H1 (cell line): Measurements from ENCODE around the gene UTRN. TPM values are rescaled to one million over a fixed set of nuclear protein-coding genes. Genes with fewer than 3 reads are reported as not detected.

Experiments
- BRCA1 ChIP-seq: IDR thresholded peaks from 2 replicates; pipeline ENCODE4 v1.6.1; 2012; ENCODE audit warnings: low read depth, low read length, improper control_type of control experiment
- CBX8 ChIP-seq: fragments of 300-800, 300-1000 bp; sonication (generic); IDR thresholded peaks from 2 replicates; pipeline ENCODE4 v1.7.1; 2016; ENCODE audit warnings: low read depth, low read length, borderline replicate concordance
- CTBP2 ChIP-seq: IDR thresholded peaks from 2 replicates; pipeline ENCODE4 v1.7.0; 2011; ENCODE audit warnings: borderline replicate concordance, mild to moderate bottlenecking, moderate library complexity, mixed read lengths, low read length; ENCODE audit not compliant: insufficient read depth, insufficient read length
- CTCF ChIP-seq, 3 experiments: IDR thresholded peaks; 1 replicate in 2 of 3; 2 replicates in 1 of 3; pipeline versions ENCODE4 v1.5.1 to v1.6.1; 2011; ENCODE audit warnings: low read length in 3 of 3, mild to moderate bottlenecking in 3 of 3, inconsistent platforms in 2 of 3, low read depth in 1 of 3, moderate library complexity in 1 of 3; ENCODE audit not compliant: insufficient read depth in 1 of 3; ENCODE audit errors: control extremely low read depth in 1 of 3
- EP300 ChIP-seq, 2 experiments: IDR thresholded peaks; 1 replicate in 1 of 2; 2 replicates in 1 of 2; pipeline ENCODE4 v1.6.1; 2011 to 2012; ENCODE audit warnings: low read depth in 2 of 2, low read length in 2 of 2, mild to moderate bottlenecking in 2 of 2, borderline replicate concordance in 1 of 2, inconsistent platforms in 1 of 2, moderate library complexity in 1 of 2
- FOSL1 ChIP-seq: IDR thresholded peaks from 2 replicates; pipeline ENCODE4 v1.6.1; 2011; ENCODE audit warnings: mild to moderate bottlenecking, low read depth, low read length, moderate library complexity; ENCODE audit not compliant: insufficient read depth
- JUN ChIP-seq: IDR thresholded peaks from 2 replicates; pipeline ENCODE4 v1.6.1; 2011; ENCODE audit warnings: low read depth, mild to moderate bottlenecking, improper control_type of control experiment, low read length
- MAFK ChIP-seq: IDR thresholded peaks from 2 replicates; pipeline ENCODE4 v1.6.1; 2012; ENCODE audit warnings: low read depth, mild to moderate bottlenecking, improper control_type of control experiment, low read length
- NANOG ChIP-seq: IDR thresholded peaks from 2 replicates; pipeline ENCODE4 v1.6.1; 2011; ENCODE audit warnings: low read length, low read depth, mild to moderate bottlenecking, inconsistent platforms; ENCODE audit not compliant: insufficient read depth, poor library complexity, severe bottlenecking
- RNF2 ChIP-seq: fragments of 200-900, 300-1000 bp; sonication (generic); IDR thresholded peaks from 2 replicates; pipeline ENCODE4 v1.7.1; 2016; ENCODE audit warnings: borderline replicate concordance, low read depth, mild to moderate bottlenecking, antibody characterized with exemption, low read length; ENCODE audit not compliant: poor library complexity, severe bottlenecking; ENCODE audit errors: missing control alignments
- RXRA ChIP-seq: IDR thresholded peaks from 2 replicates; pipeline ENCODE4 v1.6.1; 2011; ENCODE audit warnings: low read depth, mild to moderate bottlenecking, low read length, moderate library complexity; ENCODE audit not compliant: insufficient read depth
- SAP30 ChIP-seq: fragments of 300-600 bp; sonication (generic); IDR thresholded peaks from 2 replicates; pipeline ENCODE4 v1.7.1; 2012; ENCODE audit warnings: low read length, moderate library complexity, mild to moderate bottlenecking, inconsistent platforms; ENCODE audit not compliant: insufficient read depth, insufficient replicate concordance
- SIRT6 ChIP-seq: IDR thresholded peaks from one replicate; pipeline ENCODE4 v1.7.1; 2012; ENCODE audit warnings: low read length, inconsistent platforms
- SIX5 ChIP-seq: IDR thresholded peaks from 2 replicates; pipeline ENCODE4 v1.6.1; 2011; ENCODE audit warnings: mild to moderate bottlenecking, low read depth, low read length
- SP2 ChIP-seq: IDR thresholded peaks from 2 replicates; pipeline ENCODE4 v1.6.1; 2012; ENCODE audit warnings: mild to moderate bottlenecking, low read length, inconsistent platforms
- SP4 ChIP-seq: IDR thresholded peaks from 2 replicates; pipeline ENCODE4 v1.6.1; 2012; ENCODE audit warnings: low read length, inconsistent platforms
- SUZ12 ChIP-seq: fragments of 200-600 bp; sonication (generic); IDR thresholded peaks from 2 replicates; pipeline ENCODE4 v1.6.1; 2012; ENCODE audit warnings: mild to moderate bottlenecking, inconsistent platforms, low read length, moderate library complexity, mixed read lengths
- TEAD4 ChIP-seq: IDR thresholded peaks from 2 replicates; pipeline ENCODE4 v1.6.1; 2012; ENCODE audit warnings: low read depth, low read length, inconsistent platforms, mixed read lengths
- ZNF274 ChIP-seq: IDR thresholded peaks from 2 replicates; pipeline ENCODE4 v1.7.0; 2012; ENCODE audit warnings: low read length, borderline replicate concordance; ENCODE audit errors: extremely low read depth
- polyA plus RNA-seq, 7 experiments: library from polyadenylated mRNA; depleted of rRNA in 3 of 7; stranded (reverse) in 5 of 7; unstranded in 2 of 7; fragments of >200 nt in 5 of 7; fragments of 200-250 nt in 2 of 7; gene quantifications; 1 replicate in 5 of 7; 2 replicates in 1 of 7; 4 replicates in 1 of 7; pipeline versions ENCODE4 v1.2.1 to v1.2.3, GENCODE V29; 2011 to 2013; ENCODE audit warnings: missing spikeins in 2 of 7, mixed read lengths in 2 of 7
- total RNA-seq: library from RNA; stranded (reverse); fragmentation: NEBNext Ultra II Directional; extraction: Animal tissue kit (Norgen Biotek cat#: 25700); gene quantifications from 2 replicates; pipeline ENCODE4 v1.2.1, GENCODE V29; 2021
- TF ChIP-seq, protein P1 (sequence below): IDR thresholded peaks from 2 replicates; pipeline ENCODE4 v1.6.1; 2011; ENCODE audit warnings: low read length, improper control_type of control experiment
- TF ChIP-seq, protein P2 (sequence below): IDR thresholded peaks from 2 replicates; pipeline ENCODE4 v1.6.1; 2012; ENCODE audit warnings: inconsistent platforms

The UTRN gene
- total and polyA plus RNA-seq, 2 of the 8 experiments (the other 6 are each of a cell fraction or from before 2014, with no cell fraction given), result 25.0 to 112 TPM

GRCh38 chr6:144265390-144265789 is 19.7 kb upstream of the UTRN start (continued):
- TF ChIP-seq MAFK, result no peak
- TF ChIP-seq, protein P1, sequence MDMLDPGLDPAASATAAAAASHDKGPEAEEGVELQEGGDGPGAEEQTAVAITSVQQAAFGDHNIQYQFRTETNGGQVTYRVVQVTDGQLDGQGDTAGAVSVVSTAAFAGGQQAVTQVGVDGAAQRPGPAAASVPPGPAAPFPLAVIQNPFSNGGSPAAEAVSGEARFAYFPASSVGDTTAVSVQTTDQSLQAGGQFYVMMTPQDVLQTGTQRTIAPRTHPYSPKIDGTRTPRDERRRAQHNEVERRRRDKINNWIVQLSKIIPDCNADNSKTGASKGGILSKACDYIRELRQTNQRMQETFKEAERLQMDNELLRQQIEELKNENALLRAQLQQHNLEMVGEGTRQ, result no peak
- TF ChIP-seq RXRA, result no peak
- no peak for TF ChIP-seq CTBP2
- no peak for TF ChIP-seq SP2
- peak; percentile 68 for TF ChIP-seq TEAD4
- no peak for TF ChIP-seq NANOG
- TF ChIP-seq SP4, result no peak
- no peak for TF ChIP-seq BRCA1
- no peak for TF ChIP-seq SIX5
- no peak for TF ChIP-seq SAP30
- TF ChIP-seq CBX8, result no peak
- peak; percentile 98 for TF ChIP-seq JUN
- no peak for TF ChIP-seq SIRT6
- TF ChIP-seq, protein P2, sequence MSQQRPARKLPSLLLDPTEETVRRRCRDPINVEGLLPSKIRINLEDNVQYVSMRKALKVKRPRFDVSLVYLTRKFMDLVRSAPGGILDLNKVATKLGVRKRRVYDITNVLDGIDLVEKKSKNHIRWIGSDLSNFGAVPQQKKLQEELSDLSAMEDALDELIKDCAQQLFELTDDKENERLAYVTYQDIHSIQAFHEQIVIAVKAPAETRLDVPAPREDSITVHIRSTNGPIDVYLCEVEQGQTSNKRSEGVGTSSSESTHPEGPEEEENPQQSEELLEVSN, result no peak
- TF ChIP-seq FOSL1, result no peak
- no peak for TF ChIP-seq CTCF (IDR thresholded peaks at IDR 0.05; ENCODE audit: control extremely low read depth in 1 of 3, insufficient read depth in 1 of 3, low read depth in 1 of 3, low read length in 3 of 3)
- TF ChIP-seq ZNF274, result no peak
- TF ChIP-seq EP300 (IDR thresholded peaks at IDR 0.05; ENCODE audit: borderline replicate concordance in 1 of 2, low read depth in 2 of 2, low read length in 2 of 2), result no peak
- no peak for TF ChIP-seq RNF2
- TF ChIP-seq SUZ12, result no peak
